NCI-H446 treated with DMSO at 0.1 percent for 48 hours (cell line): ENCODE results near the gene PLK5.
"Not testable (repeated sequence)": the region's sequence is repeated elsewhere in the genome, so short reads cannot be mapped to it uniquely, and the experiment has no call there.

Experiments used
- DNase-seq: peaks from one replicate; lab custom pipeline; 2025; lab: John Stamatoyannopoulos, UW

The PLK5 gene

DNA sequence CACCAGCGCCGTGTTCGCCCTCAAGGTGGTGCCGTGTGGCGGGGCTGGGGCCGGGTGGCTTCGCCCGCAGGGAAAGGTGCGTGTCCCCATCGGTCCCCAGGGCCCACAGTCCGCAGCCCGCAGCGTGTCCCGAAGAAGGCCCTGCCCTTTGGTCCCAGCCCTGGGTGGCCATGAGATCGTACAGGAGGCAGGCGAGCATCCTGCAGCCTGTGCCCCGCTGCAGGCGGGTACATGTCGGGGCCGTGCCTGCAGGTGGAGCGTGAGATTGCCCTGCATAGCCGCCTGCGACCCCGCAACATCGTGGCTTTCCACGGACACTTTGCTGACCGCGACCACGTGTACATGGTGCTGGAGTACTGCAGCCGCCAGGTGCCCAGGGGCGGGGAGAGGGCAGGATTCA lies 1.5 kb downstream of the PLK5 start:
- DNase-seq, result no peak

DNA sequence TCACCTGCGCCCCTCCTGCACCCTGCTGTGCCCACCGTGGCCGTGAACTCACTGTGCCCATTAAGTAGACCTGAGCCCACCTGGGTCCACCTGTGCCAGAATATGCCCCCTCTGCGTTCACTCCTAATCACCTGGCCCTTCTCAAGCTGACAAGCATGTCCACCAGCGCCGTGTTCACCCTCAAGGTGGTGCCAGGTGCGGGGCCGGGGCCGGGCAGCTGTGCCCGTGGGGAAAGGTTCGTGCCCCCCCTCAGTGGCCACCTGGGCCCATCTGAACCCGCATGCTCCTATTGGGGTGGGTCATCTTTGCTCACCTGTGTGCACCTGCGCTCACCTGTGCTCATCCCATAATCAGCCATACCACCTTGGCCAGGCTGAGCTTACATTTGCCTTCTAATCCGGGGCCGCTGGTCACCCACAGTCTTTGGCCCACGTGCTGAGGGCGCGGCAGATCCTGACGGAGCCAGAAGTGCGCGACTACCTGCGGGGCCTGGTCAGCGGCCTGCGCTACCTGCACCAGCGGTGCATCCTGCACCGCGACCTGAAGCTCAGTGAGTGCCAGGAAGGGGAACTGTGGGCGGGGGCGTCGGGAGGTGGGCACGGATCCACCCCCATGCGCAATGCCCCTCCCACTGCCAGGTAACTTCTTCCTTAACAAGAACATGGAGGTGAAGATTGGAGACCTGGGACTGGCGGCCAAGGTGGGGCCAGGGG lies 2.3 kb downstream of the PLK5 start:
- no peak for DNase-seq

DNA sequence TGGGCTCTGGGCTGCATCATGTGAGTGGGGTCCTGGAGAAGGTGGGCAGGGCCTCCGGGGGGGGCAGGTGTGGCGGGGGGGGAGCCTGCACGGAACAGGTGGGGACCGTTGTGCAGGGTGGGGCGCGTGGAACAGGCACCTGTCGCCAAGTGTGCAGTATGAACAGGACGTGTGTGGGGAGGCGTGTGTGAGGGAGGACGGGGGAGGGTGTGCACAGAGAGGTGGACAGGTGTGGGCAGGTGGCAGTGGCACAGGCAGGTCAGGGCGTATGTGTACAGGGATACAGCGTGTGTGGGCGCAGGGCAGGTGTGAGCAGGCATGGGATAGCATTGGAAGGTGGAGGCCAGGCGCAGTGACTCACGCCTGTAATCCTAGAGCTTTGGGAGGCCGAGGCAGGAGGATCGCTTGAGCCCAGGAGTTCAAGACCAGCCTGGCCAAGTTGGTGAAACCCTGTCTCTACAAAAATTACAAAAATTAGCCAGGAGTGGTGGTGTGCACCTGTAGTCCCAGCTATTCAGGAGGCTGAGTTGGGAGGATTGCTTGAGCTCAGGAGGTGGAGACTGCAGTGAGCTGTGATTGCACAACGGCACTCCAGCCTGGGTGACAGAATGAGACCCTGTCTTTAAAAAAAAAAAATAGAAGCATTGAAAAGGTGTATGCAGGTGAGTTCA lies 3.2 kb downstream of the PLK5 start:
- DNase-seq, result no peak

DNA sequence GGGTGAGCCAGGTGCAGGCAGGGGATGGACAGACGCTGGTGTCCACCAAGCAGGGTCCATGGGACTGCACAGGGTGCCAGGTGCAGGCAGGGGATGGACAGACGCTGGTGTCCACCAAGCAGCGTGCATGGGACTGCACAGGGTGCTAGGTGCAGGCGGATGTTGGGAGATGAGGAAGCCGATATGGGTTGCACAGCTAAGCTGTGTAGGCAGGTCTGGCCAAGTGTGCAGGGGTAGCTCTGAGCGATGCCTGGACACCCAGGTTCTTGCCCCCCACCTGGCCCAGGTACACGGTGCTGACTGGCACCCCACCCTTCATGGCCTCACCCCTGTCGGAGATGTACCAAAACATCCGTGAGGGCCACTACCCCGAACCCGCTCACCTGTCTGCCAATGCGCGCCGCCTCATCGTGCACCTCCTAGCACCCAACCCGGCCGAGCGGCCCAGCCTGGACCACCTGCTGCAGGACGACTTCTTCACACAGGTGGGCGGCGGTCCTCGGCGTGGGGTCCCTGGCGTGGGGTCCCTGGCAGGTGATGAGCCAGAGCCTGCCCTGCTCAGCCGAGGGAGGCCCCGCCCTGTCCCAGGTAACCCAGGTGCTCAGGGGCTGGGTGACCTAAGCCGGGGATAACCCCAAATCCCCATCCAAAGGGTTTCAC lies 3.9 kb downstream of the PLK5 start:
- DNase-seq, result no peak

DNA sequence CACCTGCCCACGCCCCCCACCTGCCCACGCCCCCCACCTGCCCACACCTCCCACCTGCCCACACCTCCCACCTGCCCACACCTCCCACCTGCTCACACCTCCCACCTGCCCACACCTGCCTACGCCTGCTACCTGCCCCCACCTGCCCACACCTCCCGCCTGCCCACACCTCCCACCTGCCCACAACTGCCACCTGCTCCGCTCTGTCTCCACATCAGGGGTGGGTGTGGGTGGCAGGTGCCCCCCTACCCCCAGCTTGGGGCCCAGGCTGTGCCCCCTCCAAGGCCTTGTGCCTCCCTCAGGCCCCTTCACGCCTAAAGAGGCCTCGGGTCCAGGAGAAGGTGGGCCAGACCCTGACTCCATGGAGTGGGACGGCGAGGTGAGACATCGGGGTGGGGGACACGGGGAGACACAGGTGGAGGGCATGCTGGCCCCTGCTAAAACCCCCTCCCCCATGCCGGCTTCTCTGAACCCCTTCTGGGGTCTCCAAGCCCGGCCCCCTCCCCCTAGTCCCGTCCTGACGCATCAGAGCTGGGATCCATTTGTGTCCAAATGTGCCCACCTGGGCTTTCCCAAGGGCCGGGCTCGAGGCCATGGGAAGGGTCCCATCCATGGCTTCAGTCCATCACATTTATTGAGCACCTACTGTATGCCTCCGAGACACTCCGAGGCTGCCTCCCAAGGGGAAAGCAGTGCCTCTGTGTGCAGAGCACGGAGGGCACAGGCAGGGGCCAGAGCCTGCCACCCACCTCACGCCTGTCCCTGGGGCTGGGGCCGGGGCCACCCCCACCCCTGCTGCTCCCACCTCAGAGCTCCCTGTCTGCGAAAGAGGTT lies 4.9 kb downstream of the PLK5 start:
- no peak for DNase-seq

DNA sequence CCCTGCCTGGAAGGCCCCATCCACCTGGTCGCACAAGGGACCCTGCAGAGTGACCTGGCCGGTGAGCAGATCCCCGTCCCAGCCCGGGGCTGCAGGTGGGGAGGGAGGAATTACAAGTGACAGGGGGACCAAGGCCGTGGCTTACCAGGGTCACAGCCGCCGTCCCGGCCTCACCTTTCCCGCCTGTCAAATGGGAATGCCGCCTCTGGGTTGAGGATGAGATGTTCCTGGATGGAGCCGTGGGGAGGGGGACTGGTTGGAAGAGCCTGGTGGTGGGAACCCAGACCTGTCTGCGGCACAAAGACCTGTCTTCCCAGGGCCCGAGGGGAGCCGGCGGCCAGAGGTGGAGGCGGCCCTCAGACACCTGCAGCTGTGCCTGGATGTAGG lies 5.5 kb downstream of the PLK5 start:
- no peak for DNase-seq

DNA sequence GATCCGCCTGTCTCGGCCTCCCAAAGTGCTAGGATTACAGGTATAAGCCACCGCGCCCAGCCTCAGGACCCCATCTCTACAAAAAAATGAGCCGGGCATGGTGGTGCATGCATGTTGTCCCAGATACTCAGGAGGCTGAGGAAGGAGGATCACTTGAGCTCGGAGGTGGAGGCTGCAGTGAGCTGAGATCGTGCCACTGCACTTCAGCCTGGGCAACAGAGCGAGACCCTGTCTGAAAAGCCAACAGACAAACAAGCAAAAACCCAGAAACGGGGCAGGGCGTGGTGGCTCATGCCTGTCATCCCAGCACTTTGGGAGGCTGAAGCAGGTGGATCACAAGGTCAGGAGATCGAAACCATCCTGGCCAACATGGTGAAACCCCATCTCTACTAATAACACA lies 7.0 kb downstream of the PLK5 start:
- not testable (repeated sequence) for DNase-seq

DNA sequence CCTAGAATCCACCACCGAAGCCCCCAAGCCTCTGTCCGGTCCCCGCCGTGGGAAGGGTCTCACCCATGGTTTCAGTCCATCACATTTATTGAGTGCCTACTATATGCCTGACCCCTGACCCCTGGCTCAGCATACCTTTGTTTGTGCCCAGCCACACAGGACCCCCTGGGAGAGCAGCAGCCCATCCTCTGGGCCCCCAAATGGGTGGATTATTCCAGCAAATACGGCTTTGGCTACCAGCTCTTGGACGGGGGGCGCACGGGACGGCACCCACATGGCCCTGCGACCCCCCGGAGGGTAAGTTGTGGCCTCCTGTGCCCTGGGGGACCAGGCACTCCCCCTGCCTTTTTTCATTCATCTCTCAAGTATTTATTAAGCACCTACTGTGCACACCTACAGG lies 7.7 kb downstream of the PLK5 start:
- no peak for DNase-seq

DNA sequence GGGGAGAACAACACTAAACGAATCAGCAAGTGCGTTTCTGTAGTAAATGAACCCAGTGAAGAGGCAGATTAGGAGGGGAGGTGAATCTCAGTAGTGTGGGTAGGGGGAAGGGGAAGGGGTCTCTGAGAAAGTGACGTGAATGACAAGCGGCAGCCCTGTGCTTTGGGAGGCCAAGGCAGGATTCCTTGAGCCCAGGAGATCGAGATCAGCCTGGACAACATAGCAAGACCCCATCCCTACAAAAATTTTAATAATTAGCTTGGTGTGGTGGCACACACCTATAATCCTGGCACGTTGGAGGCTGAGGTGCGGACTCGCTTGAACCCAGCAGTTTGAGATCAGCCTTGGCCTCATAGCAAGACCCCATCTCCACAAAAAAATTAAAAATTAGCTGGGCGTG lies 8.1 kb downstream of the PLK5 start:
- no peak for DNase-seq

DNA sequence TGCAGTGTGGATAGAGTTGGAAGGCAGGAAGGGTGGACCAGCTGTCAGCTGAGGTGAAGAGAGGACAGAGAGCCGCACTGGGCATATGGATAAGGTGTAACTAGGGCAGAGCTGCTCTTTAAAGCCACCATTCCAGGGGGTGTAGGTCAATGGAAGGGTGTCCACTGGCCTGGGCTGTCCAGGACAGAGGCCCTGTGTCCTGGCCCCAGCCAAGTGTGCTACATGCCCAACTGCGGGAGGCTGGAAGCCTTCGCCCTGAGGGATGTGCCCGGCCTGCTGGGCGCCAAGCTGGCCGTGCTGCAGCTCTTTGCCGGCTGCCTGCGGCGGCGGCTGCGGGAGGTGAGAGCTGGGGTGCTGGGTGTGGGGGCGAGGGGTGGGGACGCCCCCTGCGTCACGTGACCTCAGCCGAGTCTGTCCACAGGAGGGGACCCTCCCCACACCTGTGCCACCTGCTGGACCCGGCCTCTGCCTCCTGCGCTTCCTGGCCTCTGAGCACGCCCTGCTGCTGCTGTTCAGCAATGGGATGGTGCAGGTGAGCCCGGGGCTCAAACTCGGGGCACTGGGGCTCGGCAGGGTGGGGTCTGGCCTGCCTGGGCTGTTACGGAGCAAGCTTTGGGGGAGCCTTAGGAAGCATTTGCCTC lies 9.8 kb downstream of the PLK5 start:
- DNase-seq, result no peak

DNA sequence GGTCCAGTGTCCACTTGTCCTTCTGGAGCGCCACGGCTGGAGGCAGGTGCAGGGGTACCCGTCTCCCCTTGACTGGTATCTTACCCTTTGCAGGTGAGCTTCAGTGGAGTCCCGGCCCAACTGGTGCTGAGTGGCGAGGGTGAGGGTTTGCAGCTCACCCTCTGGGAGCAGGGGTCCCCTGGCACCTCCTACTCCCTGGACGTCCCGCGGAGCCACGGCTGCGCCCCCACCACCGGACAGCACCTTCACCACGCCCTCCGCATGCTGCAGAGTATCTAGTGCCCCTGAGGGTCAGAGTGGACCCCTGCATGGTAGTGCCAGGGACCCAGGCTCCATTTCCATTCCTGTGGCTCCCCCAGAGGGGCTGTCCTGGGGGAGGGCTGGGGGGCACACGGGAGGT lies 11.1 kb downstream of the PLK5 start:
- DNase-seq, result no peak

DNA sequence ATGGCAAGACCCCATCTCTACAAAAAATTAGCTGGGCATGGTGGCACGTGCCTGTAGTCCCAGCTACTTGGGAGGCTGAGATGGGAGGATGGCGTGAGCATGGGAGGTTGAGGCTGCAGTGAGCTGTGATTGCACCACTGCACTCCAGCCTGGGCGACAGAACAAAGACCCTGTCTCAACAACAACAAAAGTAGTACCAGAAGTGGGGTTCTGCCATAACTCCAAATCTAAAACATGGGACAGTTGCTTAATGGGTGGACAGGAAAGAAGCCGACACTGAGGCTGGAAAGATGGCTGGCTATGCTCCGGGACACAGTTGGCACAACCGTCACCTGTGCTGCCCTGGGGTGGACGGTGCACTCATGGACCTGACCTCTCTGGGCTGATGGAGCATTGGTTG lies 11.8 kb downstream of the PLK5 start:
- DNase-seq, result not testable (repeated sequence)

DNA sequence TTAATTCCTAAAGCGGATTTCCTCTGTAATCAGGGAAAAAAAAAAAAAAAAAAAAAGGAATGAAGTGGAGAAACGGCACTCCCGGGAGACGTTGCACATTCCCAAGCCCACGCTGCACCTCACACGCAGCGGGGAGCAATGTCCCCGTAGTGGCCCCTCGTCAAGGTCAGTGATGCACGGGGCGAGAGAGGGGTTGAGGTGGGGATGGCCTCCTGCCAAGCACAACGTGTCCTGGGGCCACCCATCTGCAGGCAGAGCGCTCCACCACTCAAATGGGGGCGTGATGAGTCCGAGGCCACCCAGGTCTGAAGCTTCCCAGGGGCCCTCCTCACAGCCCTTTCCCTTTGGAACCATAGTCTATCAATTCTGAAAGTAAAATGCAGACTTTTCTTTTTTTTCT lies 15.1 kb downstream of the PLK5 start:
- DNase-seq, result no peak

DNA sequence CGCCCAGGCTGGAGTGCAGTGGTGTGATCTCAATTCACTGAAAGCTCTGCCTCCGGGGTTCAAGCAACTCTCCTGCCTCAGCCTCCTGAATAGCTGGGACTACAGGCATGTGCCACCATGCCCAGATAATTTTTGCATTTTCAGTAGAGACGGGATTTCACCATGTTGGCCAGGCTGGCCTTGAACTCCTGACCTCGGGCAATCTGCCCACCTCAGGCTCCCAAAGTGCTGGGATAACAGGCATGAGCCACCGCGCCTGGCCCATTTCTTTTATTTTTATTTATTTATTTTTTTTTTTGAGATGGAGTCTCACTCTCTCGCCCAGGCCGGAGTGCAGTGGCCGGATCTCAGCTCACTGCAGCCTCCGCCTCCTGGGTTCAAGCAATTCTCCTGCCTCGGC lies 15.9 kb downstream of the PLK5 start:
- not testable (repeated sequence) for DNase-seq

DNA sequence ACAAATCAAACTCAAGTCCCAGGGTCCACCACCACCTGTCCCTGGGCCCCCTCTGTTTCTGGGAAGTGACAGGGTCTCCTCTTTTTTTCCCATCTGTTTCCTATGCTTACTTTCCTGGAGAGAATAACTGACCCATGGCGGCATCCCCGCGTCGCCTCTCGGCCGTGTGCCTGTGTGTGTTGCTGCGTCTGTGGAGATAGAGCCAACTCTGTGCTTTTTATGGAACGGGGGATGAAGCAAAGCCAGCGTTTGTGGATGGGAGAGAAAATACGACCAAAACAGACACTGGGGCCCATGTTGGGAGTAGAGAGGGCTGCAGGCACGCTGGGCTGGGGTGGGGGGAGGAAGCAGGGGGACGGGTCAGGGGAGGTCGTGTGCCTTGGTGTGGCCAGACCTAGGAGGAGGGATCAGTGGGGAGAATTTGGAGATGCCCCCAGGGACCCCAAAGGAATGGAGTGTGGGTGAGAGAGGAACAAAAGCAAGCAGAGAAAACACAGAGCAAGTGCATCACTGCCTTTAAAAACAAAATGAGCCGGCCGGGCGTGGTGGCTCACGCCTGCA lies 16.6 kb downstream of the PLK5 start:
- no peak for DNase-seq

DNA sequence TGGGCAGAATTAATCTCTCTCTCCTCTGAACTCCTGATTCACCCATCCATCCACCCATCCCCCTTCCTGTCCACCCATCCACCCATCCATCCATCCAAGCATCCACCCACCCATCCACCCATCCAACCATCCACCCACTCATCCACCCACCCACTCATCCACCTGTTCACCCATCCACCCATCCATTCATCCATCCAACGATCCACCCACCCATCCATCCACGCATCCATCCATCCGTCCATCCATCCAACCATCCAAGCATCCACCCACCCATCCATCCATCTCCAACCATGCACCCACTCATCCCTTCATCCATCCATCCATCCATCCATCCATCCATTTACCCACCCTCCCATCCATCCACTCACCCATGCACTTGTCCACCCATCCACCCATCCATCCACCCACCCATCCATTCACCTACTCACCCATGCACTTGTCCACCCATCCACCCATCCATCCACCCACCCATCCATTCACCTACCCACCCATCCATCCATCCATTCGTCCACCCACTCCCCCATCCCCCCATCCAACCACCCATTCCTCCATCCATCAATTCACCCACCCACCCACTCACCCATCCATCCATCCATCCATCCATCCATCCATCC lies 25.6 kb downstream of the PLK5 start:
- no peak for DNase-seq

DNA sequence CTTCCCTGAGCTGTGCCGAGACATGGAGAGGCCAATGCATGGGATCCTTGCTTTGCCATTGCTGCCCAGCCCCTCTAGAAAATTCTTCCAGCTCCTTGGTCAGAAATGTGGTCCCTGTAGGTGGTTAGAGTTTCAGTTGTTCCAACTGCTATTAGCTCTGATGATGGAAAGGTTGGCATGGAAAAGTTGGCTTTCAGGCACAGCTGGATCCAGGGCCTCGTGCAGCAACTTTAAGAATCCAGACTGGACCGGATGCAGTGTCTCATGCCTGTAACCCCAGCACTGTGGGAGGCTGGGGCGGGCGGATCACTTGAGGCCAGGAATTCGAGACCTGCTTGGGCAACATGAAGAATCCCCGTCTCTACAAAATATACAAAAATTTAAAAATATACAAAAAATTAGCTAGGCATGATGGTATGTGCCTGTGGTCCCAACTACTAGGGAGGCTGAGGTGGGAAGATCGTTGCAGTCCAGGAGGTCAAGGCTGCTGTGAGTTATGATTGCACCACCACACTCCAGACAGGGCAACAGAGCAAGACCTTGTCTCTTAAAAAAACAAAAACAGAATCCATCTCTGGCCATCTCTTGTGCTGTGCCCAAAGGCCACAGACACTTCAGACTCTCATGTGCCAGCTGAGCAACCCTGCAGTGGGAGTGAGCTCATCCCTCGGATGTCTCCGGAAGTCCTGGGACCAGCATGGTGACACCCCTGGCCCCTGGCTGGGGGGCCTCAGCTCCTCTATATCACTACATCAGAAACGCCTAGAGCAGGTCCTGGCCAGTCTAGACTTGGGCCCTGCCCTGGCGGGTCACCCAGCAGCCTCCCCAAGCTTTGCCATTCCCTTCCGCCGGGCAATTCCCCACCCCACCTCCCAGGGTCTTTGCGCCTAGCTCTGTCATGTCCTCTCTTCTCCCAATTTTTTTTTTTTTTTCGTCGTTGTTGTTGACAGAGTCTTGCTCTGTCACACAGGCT lies 27.5 kb downstream of the PLK5 start:
- no peak for DNase-seq

DNA sequence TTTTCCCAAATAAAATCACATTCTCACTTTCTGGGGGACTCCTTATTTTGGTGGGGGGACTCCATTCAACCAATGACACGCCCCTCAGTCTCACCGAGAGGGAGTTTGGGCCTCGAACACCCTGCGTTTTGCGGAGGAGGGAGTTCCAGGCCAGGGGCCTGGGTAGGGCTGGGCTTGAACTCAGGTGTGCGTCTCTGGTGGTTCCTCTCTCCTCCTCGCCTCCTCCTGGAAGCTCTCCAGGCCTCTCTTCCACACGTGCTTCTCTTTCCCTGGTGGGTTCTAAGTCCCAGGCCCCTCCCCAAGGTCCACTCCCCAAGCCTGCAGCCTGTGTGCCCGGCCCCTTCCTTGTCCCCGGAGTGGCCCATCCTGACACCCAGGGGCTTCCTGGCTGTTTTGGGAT lies 29.5 kb downstream of the PLK5 start:
- no peak for DNase-seq

DNA sequence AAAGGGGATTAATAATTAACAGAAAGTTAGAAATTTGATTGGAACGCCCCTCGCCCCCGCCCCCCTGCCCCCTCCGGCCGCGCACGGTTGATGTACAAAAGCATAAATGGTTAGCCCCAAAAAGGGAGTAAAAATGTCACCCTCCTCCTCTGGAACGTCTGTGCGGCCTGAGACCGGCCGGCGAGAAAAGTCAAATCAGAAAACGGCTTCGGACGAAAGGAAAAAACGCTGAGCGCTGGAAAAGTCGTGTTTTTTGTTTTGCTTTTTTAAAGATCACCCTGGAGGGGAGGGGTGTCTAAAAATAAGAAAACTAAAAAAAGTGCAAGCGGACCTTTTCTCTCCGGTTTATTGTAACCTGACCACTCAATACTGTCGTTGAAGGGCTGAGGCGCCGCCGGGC lies 31.1 kb downstream of the PLK5 start:
- no peak for DNase-seq
